NB4 (cell line): Measurements from ENCODE around the gene ZFYVE27.

ENCODE experiments used
- CTCF ChIP-seq: IDR thresholded peaks from one replicate; pipeline ENCODE4 v1.5.1; 2012; ENCODE audit warnings: low read depth, low read length
- MYC ChIP-seq: IDR thresholded peaks from 2 replicates; pipeline ENCODE4 v1.6.1; 2011; ENCODE audit warnings: low read depth, low read length
- POLR2A ChIP-seq: IDR thresholded peaks from 2 replicates; pipeline ENCODE4 v1.6.1; 2011; ENCODE audit warnings: mild to moderate bottlenecking; ENCODE audit not compliant: insufficient read length; ENCODE audit errors: extremely low read depth

GRCh38 chr10:97771055-97771891, 34.3 kb downstream of the ZFYVE27 start:
- TF ChIP-seq CTCF (no peak), POLR2A (no peak), MYC (no peak)
